HFFc6 (cell line): ENCODE data around the gene DLD. TPM values are rescaled to one million over a fixed set of nuclear protein-coding genes. Genes with fewer than 3 reads are reported as not detected.
A peak's percentile ranks its signal among the peaks of the same experiment; 100 is the strongest.

ENCODE experiments used
- DNase-seq: peaks from one replicate; pipeline ENCODE4 v3.0.0-alpha.2; 2018
- H3K27ac Mint-ChIP-seq: 2 replicates; pipeline ENCODE4 v1.8.0; 2020; ENCODE audit warnings: mild to moderate bottlenecking, mixed read lengths
- H3K27me3 Mint-ChIP-seq: 2 replicates; pipeline ENCODE4 v1.8.0; 2021; ENCODE audit warnings: mild to moderate bottlenecking, moderate library complexity, mixed read lengths; ENCODE audit not compliant: insufficient read depth
- H3K36me3 Mint-ChIP-seq: 2 replicates; pipeline ENCODE4 v1.8.0; 2021; ENCODE audit warnings: low read depth, mixed read lengths
- H3K4me1 Mint-ChIP-seq: 2 replicates; pipeline ENCODE4 v1.8.0; 2020; ENCODE audit warnings: low read depth, mixed read lengths
- H3K4me3 Mint-ChIP-seq: 2 replicates; pipeline ENCODE4 v1.8.0; 2020; ENCODE audit warnings: mild to moderate bottlenecking, moderate library complexity, mixed read lengths
- H3K9me3 Mint-ChIP-seq: 2 replicates; pipeline ENCODE4 v1.8.0; 2020; ENCODE audit warnings: mild to moderate bottlenecking, mixed read lengths
- total RNA-seq, 6 experiments: library from RNA; stranded (reverse); fragmentation: NEBNext Ultra II Directional; extraction: Animal tissue kit (Norgen Biotek cat#: 25700); gene quantifications; 2 replicates in 1 of 6; 3 replicates in 5 of 6; pipeline ENCODE4 v1.2.3, GENCODE V29; 2021
- TF ChIP-seq, protein P1 (sequence below): fragments of 200-600 bp; sonication (generic); IDR thresholded peaks from 2 replicates; pipeline ENCODE4 v1.5.0; 2021; ENCODE audit warnings: antibody characterized with exemption, mild to moderate bottlenecking

The DLD gene
- total RNA-seq, 6 experiments from 2014 or later = 76.8 to 87.4 (median 82.5) TPM

GRCh38 chr7:107867858-107868466 is 23.0 kb upstream of the DLD start:
- H3K4me1 Mint-ChIP-seq = peaks cover 7% of the 10 kb centered on the region
- no peak overlapping the region for H3K27ac Mint-ChIP-seq
- peaks cover 10% of the 10 kb centered on the region for H3K27me3 Mint-ChIP-seq
- H3K9me3 Mint-ChIP-seq = no peaks in the 10 kb centered on the region
- DNase-seq = no peak
- no peaks in the 10 kb centered on the region for H3K36me3 Mint-ChIP-seq
- no peak overlapping the region for H3K4me3 Mint-ChIP-seq
- TF ChIP-seq, protein P1, sequence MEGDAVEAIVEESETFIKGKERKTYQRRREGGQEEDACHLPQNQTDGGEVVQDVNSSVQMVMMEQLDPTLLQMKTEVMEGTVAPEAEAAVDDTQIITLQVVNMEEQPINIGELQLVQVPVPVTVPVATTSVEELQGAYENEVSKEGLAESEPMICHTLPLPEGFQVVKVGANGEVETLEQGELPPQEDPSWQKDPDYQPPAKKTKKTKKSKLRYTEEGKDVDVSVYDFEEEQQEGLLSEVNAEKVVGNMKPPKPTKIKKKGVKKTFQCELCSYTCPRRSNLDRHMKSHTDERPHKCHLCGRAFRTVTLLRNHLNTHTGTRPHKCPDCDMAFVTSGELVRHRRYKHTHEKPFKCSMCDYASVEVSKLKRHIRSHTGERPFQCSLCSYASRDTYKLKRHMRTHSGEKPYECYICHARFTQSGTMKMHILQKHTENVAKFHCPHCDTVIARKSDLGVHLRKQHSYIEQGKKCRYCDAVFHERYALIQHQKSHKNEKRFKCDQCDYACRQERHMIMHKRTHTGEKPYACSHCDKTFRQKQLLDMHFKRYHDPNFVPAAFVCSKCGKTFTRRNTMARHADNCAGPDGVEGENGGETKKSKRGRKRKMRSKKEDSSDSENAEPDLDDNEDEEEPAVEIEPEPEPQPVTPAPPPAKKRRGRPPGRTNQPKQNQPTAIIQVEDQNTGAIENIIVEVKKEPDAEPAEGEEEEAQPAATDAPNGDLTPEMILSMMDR = no peak

GRCh38 chr7:107870427-107871000 is 20.5 kb upstream of the DLD start:
- Mint-ChIP-seq H3K9me3 (no peaks in the 10 kb centered on the region), H3K4me1 (peaks cover 16% of the 10 kb centered on the region), H3K4me3 (no peak overlapping the region), H3K27ac (no peak overlapping the region), H3K36me3 (no peaks in the 10 kb centered on the region), H3K27me3 (peaks cover 10% of the 10 kb centered on the region)
- TF ChIP-seq, protein P1 = no peak
- DNase-seq = no peak

- TF ChIP-seq, protein P1 = no peak
- Mint-ChIP-seq H3K9me3 (no peaks in the 10 kb centered on the region), H3K4me3 (no peak overlapping the region), H3K27ac (no peak overlapping the region), H3K27me3 (peaks cover 14% of the 10 kb centered on the region), H3K4me1 (peaks cover 16% of the 10 kb centered on the region), H3K36me3 (no peaks in the 10 kb centered on the region)
- DNase-seq = no peak
Observed at GRCh38 chr7:107874111-107874510, 16.9 kb upstream of the DLD start.

- Mint-ChIP-seq H3K4me3 (no peak overlapping the region), H3K27ac (no peak overlapping the region; the same call in 1 of the 2 replicates), H3K27me3 (peaks cover 14% of the 10 kb centered on the region), H3K4me1 (peaks cover 23% of the 10 kb centered on the region), H3K9me3 (no peaks in the 10 kb centered on the region), H3K36me3 (no peaks in the 10 kb centered on the region)
- TF ChIP-seq, protein P1 = peak; percentile 87
- DNase-seq = peak; percentile 67
Observed at GRCh38 chr7:107874605-107875446, 16.2 kb upstream of the DLD start.

DNA sequence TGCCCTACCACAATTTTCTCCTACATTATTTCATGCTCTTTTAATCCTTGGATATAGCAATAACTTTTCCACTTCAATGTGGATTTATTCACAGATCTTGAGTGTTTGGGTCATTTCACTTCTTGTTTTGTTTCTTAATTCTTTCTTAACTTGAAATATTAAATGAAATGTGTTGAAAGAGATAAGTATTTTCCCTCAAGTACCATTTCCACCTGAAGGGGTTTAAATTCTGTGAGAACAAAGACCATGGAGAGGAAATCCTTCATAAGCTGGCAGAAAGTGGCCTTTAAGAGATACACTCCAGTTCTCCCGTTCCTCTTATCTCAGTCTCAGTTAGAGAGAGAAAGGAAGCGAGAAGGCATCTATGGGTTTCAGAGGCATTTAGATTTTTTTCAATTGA is 14.1 kb upstream of the DLD start:
- TF ChIP-seq, protein P1 = no peak
- Mint-ChIP-seq H3K4me1 (peaks cover 23% of the 10 kb centered on the region), H3K9me3 (no peaks in the 10 kb centered on the region), H3K27ac (no peak overlapping the region), H3K27me3 (peaks cover 11% of the 10 kb centered on the region), H3K4me3 (no peak overlapping the region), H3K36me3 (no peaks in the 10 kb centered on the region)
- no peak for DNase-seq
